Progenitor cell of endocrine pancreas (in vitro differentiated cells): ENCODE results near the gene PHLDA2. TPM values are rescaled to one million over a fixed set of nuclear protein-coding genes. Genes with fewer than 3 reads are reported as not detected.

Experiments
- DNase-seq: peaks from one replicate; pipeline ENCODE4 v3.0.0; 2021; ENCODE audit warnings: low spot score; ENCODE audit not compliant: unreplicated experiment
- H3K27ac Mint-ChIP-seq: 2 replicates; pipeline ENCODE4 v1.8.0; 2021; ENCODE audit warnings: mild to moderate bottlenecking, moderate library complexity, mixed read lengths
- H3K27me3 Mint-ChIP-seq: 2 replicates; pipeline ENCODE4 v1.8.0; 2021; ENCODE audit warnings: mixed read lengths
- H3K36me3 Mint-ChIP-seq: 2 replicates; pipeline ENCODE4 v1.8.0; 2022; ENCODE audit warnings: mixed read lengths; ENCODE audit not compliant: insufficient read depth
- H3K4me1 Mint-ChIP-seq: 2 replicates; pipeline ENCODE4 v1.8.0; 2021; ENCODE audit warnings: low read depth, mixed read lengths
- H3K4me3 Mint-ChIP-seq: 2 replicates; pipeline ENCODE4 v1.8.0; 2021; ENCODE audit warnings: low read depth, mild to moderate bottlenecking, moderate library complexity, mixed read lengths
- H3K9me3 Mint-ChIP-seq: 2 replicates; pipeline ENCODE4 v1.8.0; 2021; ENCODE audit warnings: low read depth, mixed read lengths
- total RNA-seq: library from RNA; stranded (reverse); gene quantifications from 2 replicates; pipeline ENCODE4 v1.2.1, GENCODE V29; 2021
- TF ChIP-seq, protein P1 (sequence below): fragments of 200-600 bp; sonication (generic); IDR thresholded peaks from one replicate; pipeline ENCODE4 v1.5.0; 2021; ENCODE audit warnings: antibody characterized with exemption, mild to moderate bottlenecking; ENCODE audit not compliant: unreplicated experiment

The PHLDA2 gene
- total RNA-seq, 1 donor from 2014 or later = 1.2 TPM

GRCh38 chr11:2886936-2887335 is 42.3 kb downstream of the PHLDA2 start:
- TF ChIP-seq, protein P1, sequence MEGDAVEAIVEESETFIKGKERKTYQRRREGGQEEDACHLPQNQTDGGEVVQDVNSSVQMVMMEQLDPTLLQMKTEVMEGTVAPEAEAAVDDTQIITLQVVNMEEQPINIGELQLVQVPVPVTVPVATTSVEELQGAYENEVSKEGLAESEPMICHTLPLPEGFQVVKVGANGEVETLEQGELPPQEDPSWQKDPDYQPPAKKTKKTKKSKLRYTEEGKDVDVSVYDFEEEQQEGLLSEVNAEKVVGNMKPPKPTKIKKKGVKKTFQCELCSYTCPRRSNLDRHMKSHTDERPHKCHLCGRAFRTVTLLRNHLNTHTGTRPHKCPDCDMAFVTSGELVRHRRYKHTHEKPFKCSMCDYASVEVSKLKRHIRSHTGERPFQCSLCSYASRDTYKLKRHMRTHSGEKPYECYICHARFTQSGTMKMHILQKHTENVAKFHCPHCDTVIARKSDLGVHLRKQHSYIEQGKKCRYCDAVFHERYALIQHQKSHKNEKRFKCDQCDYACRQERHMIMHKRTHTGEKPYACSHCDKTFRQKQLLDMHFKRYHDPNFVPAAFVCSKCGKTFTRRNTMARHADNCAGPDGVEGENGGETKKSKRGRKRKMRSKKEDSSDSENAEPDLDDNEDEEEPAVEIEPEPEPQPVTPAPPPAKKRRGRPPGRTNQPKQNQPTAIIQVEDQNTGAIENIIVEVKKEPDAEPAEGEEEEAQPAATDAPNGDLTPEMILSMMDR = no peak
- Mint-ChIP-seq H3K9me3 (no peaks in the 10 kb centered on the region), H3K4me1 (peaks cover 18% of the 10 kb centered on the region), H3K27ac (peak overlapping the region; percentile 91), H3K27me3 (peaks cover 4% of the 10 kb centered on the region), H3K4me3 (no peak overlapping the region), H3K36me3 (peaks cover 5% of the 10 kb centered on the region)
- no peak for DNase-seq

- Mint-ChIP-seq H3K4me1 (peaks cover 16% of the 10 kb centered on the region), H3K27ac (peak overlapping the region; percentile 91), H3K27me3 (peaks cover 4% of the 10 kb centered on the region), H3K4me3 (peak overlapping the region; percentile 45), H3K9me3 (no peaks in the 10 kb centered on the region), H3K36me3 (peaks cover 5% of the 10 kb centered on the region)
- TF ChIP-seq, protein P1 = peak; percentile 37
- peak; percentile 56 for DNase-seq
Measured at GRCh38 chr11:2886191-2886894, 42.9 kb downstream of the PHLDA2 start.

DNA sequence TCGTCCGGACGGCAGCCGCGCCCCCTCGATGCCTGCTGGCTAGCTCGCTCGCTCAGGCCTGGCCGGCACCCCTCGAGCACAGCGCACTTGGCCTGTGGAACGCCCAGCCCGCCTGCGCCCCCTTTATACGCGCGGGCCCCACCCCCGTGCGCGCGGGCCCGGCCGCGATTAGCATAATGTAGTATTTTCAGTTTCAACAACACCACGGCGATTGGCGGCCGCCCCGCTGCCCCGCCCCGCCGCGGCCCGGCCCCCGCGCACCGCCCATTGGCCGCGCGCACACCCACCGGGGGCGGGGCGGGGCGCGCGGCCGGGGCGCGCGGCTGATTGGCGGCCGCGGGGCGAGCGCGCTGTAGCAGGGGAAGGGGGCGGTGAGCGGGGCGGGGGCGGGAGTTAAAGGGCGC is 43.5 kb downstream of the PHLDA2 start, which contains the start of gene CDKN1C:
TSS of gene CDKN1C (minus strand) at position 98 of the 404 bp plus-strand sequence. CDS start 319 bp downstream, outside the sequence.
- H3K4me1 Mint-ChIP-seq = peaks cover 16% of the 10 kb centered on the region
- TF ChIP-seq, protein P1 = no peak
- peaks cover 5% of the 10 kb centered on the region for H3K36me3 Mint-ChIP-seq
- no peaks in the 10 kb centered on the region for H3K9me3 Mint-ChIP-seq
- H3K27me3 Mint-ChIP-seq = peaks cover 6% of the 10 kb centered on the region
- DNase-seq = peak; percentile 83
- peak within 1 kb of the TSS; percentile 92 for H3K4me3 Mint-ChIP-seq
- H3K27ac Mint-ChIP-seq = peak within 1 kb of the TSS; percentile 93

DNA sequence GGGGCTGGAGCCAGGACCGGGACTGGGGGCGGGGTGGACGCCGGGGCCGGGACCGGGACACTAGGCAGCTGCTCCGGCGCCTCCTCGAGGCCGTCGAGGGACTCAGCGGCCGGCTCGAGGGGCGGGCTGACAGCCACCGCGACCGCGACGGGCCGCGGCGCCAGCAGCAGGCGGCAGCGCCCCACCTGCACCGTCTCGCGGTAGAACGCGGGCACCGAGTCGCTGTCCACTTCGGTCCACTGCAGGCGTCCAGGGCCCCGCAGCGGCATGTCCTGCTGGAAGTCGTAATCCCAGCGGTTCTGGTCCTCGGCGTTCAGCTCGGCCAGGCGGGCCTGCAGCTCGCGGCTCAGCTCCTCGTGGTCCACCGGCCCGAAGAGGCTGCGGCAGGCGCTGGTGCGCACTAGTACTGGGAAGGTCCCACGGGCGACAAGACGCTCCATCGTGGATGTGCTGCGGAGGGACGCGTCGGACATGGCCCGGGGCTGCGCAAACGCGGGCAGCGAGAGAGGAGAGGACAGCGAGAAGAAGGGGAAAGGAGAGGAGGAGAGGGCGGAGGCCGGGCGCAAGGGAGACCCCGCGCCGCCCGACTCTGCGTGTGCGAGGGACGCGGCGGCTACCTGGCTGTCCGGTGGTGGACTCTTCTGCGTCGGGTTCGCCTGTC is 44.1 kb downstream of the PHLDA2 start:
- DNase-seq = no peak

More for the DNA sequence above, 44.1 kb downstream of the PHLDA2 start:
- peak overlapping the region; percentile 92 for H3K4me3 Mint-ChIP-seq
- peaks cover 16% of the 10 kb centered on the region for H3K4me1 Mint-ChIP-seq
- H3K27ac Mint-ChIP-seq = peak overlapping the region; percentile 93
- TF ChIP-seq, protein P1 = peak; percentile 42
- H3K36me3 Mint-ChIP-seq = peaks cover 5% of the 10 kb centered on the region
- peaks cover 7% of the 10 kb centered on the region for H3K27me3 Mint-ChIP-seq
- no peaks in the 10 kb centered on the region for H3K9me3 Mint-ChIP-seq
